HG02588 (cell line): ENCODE measurements around the gene MYO7B.

Experiments
- ATAC-seq: cut with Tn5 transposase; IDR thresholded peaks from one replicate; pipeline ENCODE4 v1.9.1; 2021; ENCODE audit warnings: mild to moderate bottlenecking, moderate library complexity; ENCODE audit not compliant: unreplicated experiment

Gene MYO7B

DNA sequence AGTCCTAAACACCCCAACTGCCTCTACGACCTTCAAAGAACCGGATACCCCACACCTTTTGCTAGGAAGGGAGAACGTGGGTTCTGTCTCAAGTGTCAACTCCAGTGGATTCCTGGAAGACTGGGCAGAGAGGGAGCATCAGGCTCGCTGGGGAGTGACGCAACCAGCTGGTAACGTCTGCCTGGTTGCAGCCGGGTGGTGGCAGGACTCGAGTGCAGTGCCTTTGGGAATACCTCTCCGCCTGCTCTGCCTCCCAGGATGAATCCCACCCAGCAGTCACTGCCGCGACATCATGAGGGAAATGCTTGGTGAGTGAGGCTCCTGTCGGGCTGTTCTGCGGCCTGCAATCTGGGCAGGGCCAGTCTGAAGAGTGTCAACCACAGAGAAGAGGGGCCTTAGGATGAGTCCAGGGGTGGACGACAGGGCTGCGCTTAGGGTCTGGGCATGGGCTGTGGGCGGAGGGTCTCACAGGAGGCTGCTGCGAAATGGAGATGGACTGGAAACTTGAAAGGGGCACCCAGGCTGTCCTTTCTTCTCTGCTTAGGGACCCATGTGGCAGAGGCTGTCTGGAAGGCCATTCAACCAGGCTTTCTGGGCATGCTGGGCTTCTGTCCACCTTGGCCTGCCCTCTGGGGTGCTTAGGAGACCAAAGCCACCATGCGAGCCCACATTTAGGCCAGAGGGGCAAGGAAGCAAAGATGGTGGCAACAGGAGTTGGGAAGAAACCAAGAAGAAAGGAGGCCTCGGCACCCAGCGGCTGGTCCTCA is 123.3 kb downstream of the MYO7B start:
- ATAC-seq, result no peak

DNA sequence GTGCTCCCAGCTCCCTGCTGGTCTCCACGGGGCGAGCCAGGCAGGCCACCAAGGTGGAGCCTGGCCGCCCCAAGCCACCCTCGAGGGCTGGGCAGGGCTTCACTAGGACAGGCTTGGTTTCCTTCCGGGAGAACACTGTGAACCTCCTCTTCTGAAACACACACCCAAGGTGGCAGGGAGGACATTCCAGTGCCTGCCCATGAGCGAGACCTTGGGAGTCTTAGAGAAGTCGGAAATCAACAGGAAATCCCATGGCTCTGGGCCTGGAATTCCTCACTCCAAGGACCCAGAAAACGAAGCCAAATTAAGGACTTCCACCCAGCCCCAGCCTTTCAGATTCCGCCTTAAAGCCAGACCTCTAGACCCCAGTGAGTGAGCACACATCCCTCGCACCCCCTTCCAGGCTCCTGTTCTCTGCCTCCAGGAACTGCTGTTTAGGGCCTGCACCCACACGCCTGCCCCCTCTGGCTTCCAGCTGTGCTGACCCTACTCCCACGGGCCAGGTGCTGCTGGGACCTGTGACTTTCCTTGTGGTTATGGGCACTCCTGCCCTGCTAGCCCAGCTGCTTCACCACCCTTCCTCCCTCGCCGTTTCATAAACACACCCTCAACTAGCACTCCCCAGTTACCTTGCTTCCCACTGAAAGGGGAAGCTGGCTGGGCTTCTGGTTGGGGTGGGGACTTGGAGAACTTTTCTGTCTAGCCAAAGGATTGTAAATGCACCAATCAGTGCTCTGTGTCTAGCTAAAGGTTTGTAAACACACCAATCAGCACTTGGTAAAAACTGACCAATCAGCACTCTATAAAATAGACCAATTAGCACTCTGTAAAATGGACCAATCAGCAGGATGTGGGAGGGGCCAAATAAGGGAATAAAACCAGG is 124.2 kb downstream of the MYO7B start:
- ATAC-seq, result no peak

DNA sequence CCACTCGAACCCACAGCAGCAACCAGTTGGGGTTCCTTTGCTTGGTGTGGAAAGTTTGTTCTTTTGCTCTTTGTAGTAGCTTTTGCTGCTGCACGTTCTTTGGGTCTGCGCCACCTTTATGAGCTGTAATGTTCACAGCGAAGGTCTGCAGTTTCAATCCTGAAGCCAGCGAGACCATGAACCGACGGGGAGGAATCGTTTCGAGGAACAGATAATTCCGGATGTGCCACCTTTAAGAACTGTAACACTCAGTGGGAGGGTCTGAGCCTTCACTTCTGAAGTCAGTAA is 124.8 kb downstream of the MYO7B start:
- no peak for ATAC-seq

DNA sequence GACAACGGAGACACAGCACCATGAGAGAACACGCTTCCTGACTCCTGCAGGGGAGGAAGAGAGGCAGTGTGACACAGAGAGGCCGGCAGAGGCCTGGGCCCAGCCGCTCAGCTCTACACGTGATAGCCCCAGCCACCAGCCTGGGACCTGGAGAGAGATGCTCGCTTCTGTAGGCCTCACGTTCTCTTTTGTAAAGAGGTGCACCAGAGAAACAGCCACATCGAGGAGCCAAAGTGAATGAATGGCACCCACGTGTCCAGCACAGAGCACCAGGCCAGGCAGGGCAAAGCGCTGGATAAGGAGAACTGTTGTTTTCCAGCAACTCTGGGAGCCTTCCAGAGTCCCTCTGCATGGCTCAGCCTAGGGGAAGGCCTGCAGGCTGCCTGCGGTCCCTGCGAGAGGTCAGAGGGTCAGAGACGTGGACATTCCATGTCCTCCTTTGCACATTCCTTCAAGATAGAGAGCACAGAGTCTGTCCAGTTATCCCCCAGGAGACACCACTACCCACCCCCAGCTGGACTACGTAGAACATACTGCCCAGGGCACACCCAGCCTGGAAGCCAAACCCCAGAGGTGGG is 125.7 kb downstream of the MYO7B start:
- no peak for ATAC-seq

DNA sequence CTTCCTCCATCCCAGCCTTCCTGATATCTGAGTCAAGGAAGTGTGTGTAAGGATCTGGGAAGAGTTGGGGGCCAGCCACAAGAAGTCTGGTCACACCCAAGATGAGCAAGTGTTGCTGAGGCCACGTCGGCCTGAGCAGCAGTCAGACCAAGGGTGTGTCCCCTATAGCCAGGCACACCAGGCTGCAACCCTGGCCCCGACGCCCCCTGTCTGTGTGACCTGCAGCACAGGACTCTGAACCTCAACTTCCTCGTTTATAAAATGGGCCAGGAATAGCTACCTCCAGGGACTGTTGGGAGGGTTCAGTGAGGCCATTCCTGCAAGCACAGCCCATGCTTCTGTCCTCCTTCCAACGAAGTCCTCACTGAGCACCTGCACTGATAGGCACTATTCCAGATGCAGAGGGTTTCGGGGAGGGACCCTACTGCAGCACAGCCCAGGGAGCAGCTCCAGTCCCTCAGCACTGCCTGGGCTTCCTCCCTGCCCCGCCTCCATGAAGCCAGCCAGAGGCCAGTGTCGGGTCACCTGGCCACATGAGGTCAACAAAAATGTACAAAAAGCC is 126.5 kb downstream of the MYO7B start:
- no peak for ATAC-seq

DNA sequence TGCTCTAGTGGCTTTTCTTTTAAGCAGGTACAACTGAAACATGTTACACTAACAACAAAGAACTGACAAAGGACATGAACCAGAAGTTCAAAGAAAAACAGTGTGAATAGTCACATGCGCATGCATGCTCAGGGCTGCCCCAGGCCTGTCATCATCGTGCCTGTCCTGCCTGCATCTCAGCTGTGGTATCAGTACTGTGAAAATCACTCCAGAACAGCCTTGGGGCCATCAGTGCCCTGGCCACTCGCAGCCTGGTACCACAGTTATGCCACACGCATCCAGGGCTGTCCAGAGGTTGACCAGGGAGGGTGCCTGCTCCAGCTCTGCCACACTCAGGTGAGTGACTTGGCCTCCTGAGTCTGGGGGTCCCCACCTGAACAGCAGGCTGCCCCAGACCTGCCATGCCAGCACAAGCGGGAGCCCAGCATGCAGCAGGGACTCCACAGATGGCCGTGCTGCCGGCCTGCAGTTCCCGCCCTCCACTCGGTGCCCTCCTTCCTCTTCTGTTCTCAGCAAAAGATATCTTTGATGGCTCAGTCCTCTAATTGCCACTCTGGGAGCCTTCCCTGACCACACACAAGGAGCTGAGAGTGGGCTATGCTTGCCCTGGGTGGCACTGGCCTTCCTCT is 127.6 kb downstream of the MYO7B start:
- ATAC-seq, result no peak

DNA sequence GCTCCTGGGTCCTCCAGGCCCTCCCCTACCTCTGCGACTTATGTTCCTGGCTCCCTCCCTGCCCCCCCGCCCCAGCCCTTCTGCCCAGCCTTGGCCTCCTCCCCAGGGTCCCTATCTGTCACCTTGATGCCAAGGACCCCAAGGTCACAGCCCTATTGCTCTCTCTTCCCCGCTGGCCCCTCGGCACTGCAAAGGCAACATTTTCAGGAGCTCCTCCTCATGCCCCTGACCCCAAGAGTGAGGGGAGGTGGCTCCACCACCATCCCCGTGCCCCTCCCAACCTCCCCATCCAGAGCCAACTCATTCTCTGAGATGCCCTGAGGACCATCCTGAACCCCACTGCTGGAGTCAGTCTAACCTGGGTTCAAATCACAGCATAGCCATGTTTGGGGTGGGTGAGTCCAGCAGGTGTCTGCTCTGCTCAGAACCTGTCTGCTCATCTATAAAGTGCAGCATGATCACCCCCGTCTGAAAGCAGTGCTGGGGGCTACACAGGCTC is 128.1 kb downstream of the MYO7B start:
- no peak for ATAC-seq

DNA sequence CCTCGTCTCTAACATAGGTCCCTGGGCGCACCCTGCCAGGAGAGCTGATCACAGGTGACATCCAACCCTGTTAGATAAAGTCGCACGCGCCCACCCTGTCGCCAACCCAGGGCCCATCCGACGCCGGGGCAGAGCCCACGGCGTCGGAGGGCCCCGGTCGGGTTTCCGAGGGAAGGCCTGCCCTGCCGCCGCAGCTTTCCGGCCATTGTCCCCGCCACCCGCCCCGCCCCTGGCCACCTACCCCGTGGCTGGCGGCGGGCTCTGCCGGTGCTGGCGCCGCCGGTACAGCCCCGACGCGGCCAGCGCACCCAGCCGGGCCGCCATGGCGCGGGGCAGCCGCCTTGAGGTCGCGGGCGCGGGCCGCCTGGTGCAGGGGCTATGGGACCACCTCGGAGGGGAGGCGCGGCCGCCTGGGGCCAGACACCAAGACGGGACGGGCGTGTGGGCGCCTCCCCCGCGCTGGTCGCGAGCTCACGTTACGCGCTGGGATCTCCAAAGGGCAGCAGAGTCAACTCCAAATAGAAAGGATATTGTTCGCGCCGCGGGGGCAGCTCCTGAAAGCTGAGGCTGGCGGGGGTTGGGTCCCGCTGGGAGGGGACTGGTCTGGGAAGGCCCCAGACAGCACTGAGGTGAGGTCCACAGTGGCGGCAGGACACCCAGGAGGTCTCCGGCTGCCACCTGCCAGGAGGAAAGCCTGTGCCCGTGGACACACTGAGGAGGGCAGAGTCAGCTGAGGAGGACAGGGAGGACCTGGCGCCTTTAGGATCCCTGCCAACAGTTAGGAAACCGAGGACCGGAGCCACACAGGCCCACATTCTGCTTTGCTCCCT is 128.8 kb downstream of the MYO7B start:
- ATAC-seq, result no peak

DNA sequence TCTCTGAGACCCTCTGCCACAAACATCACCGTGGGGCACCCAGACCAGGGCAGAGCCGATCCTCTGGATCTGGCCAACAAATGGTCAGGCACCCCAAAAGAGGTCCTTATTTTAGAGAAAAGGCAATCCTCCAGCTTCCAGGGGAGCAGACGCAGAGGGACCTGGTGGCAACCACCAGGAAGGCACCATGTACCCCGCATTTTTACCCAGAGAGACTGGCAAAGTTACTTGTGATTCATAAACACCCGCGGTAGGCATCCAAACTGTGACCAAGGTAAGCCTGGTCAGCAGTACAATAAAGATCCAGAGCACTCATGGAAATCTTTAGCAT is 129.4 kb downstream of the MYO7B start:
- ATAC-seq, result no peak

DNA sequence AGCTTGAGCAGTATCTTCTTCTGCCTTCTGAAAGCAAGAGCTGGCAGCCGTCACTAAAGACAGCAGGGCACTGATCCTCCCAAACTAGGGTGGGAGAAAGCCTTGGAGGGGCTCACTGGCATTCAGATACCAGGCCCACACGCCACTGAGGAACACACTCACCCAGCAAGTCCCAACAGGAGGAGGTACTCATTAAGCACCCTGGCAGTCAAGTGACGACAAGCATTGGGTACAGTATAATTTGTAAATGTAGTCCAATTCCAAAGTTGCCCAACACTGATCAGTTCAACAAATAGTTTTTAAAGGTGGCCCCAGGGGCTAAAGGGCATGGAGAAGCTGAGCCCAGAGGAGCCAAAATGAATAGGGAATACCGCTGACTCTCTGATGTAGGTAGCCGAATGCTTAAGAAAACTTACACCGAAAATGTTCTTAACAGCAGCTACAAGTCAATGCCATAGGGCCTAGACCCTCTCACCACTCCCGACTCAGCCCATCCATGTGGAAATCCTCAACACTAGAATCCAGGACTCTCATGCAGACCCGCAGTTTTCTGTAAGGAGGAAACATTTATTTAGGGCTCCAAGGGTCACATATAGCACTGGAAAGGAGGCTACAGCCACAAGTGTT is 129.9 kb downstream of the MYO7B start:
- ATAC-seq, result no peak

DNA sequence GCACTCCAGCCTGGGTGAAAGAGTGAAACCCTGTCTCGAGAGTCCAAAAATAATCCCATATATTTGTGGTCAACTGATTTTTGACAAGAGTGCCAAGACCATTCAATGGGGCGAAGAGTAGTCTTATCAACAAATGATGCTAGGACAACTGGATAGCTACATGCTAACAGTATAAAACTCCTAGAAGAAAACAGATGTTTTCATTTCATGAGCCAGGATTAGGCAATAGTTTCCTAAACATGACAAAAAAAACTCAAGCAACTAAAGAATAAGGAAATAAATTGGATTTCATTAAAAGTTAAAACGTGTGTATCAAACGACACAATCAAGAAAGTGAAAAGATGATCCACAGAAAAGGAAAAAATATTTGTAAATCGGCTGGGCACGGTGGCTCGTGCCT is 133.6 kb downstream of the MYO7B start:
- no peak for ATAC-seq

DNA sequence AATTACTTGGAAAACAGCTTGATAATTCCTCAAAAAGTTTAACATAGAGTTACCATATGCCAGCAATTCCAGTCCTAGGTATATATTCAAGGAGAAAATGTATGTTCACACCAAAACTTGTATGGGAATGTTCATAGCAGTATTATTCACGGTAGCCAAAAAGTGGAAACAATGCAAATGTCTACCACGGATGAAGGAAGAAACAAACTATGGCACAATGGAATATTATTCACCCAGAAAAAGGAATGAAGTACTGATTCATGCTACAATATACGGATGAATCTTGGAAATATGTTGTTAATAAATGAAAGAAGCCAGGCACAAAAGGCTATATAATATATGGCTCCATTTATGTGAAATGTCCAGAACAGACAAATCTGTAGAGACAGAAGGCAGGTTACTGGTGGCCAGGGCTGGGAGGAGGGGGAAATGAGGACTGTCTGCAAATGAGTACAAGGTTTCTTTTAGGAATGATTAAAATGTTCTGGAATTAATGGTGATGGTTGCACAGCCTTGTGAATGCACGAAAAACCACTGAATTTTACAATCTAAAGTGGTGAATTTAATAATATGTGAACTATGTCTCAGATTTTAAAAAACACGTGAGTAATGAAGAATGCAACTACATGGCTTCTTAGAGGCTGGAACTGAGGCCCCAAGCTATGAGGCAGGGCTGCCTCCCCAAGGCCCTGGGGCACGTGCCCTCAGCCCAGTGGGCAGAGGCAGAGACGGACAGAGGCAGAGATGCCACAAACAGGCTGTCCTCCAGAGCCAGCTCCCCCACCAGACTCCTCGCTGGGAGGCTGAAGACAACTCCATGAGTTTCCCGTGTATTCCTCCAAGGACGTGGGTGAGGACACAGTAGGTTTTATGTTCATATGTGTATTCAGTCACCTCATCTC is 134.8 kb downstream of the MYO7B start:
- no peak for ATAC-seq

DNA sequence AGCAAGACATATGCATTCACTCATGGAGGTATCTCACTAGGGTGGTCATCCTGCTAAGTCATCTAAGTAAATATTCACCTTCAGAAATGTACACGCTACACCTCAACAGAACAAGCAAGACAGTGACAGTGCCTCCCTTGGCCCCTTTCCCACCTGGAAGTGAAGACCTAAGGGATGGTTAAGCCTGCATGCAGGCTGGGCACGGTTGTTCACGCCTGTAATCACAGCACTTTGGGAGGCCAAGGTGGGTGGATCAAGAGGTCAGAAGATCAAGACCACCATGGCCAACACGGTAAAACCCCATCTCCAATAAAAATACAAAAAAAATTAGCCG is 135.4 kb downstream of the MYO7B start:
- ATAC-seq, result no peak

DNA sequence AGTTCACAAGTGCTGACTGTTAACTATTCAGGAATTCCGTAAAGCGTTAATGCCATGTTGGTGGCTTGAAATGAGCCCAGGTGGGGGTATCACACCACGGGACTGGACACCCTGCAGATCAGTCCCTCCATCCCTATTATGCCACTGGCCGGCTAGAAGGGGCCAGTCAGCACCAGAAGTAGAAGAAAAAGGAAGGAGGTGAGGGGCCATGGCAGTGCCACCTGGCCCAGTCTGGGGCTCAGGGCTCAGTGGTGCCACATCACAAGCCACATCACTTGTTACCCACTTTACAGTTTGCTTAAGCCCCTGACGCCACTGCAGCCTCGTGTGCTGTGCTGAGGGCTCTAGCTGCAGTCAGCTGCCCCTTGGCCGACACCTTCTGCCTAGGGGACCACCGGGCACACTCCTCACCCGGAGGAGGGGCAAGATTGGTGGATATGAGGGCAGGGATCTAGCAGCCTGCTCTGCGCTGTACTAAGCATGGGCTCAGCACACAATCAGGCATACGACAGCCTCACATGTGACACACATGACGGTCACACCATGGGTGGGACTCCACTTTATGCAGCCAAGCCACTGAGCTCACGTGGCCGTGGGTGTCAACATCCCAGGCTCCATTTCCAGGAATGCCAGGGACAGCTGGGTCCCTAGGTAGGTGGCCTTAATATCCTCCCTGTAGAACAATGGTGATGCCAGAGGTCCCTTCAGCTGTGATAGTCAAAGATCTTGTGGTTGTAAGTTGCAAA is 136.2 kb downstream of the MYO7B start:
- ATAC-seq, result no peak

DNA sequence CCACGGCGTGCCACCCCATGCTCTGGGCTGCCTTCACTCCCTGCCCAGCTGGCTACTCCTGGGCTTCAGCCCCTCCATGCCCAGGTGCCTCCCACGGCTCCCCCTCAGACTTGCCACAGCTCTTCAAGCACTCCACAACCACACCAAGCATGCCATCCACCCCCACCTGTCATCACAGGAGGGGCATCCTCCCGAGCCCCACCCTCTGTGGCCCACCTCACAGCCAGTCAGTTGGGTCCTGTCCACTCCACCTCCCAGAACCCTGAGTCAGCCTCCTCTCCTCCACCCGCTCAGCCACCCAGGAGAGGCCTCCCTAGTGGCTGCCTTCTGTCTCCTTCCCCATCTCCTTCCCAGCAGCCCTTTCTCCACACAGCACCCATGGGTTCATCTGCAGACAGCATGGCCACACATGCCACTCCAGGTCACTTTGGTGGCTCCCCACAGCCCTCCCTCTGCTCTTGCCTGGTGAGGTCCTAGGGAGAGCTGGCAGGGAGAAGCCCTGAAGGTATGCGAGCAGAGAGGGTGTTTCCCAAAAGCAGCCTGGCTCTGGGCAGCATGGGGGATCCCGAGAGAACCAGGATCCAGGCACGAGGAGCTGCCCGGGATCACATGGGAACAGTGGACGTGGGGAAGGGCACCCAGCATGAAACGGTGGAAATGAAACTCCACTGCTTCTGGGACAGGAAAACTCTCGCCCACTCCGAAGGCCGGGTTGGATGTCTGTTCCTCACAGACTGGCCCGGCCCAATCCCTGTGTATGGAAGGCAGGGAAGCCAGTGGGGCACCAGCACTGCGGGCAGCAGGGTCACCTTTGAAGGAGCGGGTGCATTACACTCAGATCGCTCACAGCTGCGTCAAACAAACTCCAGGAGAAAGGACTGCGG is 137.1 kb downstream of the MYO7B start:
- no peak for ATAC-seq

DNA sequence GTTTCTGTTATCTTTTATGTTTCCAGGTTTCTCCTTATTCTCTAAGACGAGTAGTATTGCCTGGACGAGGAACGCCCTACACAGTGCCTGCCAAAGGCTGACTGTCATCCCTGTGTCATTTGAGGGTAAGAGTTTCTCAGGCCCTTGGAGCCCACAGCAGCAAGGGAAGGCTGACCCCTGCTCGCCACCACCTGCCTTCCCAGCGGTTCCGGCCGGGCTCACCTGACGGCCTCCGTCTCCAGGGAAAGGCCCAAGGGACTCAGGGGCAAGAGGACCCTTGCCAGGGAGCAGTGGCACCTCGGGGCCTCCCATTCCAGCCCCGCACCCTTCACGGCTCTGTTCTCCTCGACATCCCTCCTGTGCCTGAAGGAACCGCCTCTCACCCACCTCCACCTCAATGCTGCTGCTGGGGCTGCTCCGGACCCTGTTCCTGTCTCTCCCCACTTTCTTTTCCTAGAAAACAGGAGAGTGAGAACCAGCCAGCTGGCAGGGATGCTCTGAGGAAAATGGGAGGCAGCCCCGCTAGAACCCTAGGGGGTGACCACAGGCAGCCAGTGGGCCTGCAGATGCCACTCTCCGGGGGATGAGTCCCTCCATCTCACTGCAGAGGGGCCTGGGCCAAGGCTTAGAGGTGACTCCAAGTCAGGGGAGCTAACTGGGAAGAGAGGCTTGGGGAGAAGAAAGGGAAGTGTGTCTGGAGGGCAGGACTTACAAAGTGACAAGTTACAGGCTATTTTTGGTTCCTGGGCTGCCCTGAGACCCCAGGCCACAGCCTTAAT is 138.0 kb downstream of the MYO7B start:
- no peak for ATAC-seq
